Activated T-cell treated with anti-CD3 and anti-CD28 coated beads for 1 hour (primary cell): ENCODE measurements around the gene FAM118A.
"Not testable (repeated sequence)": the region's sequence is repeated elsewhere in the genome, so short reads cannot be mapped to it uniquely, and the experiment has no call there.

ENCODE experiments used
- DNase-seq: peaks from one replicate; pipeline ENCODE4 v3.0.0-alpha.2; 2020; ENCODE audit warnings: low read depth

FAM118A gene

DNA sequence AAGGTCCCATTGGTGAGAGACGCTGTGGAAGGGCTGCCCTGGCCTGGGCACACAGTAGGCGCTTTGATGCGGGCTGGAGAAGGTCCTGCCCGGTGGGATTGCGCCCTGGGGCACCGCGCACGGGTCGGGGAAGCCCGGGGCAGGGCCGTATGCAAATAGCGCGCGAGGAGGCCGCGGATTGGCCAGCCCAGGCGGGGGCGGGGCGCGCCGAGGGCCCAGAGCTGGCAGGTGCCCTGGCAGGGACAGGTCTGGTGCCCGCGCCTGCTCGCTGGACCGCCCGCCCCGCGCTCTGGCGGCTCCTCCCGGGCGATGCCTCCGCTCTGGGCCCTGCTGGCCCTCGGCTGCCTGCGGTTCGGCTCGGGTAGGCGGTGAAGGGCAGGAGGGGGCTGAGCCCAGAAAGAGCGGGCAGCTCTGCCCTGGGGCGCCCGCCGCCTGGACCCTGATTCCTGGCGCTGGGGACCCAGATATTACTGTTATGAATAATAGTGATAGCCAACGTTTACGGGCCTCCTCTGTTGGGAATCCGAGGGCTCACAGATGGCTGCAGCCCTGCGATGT, 24.9 kb upstream of the FAM118A start, which contains the start of gene UPK3A:
UPK3A (plus strand) TSS at position 245 of the 558 bp plus-strand sequence; CDS start at position 310, 65 bp downstream.
- DNase-seq = peak; percentile 51

DNA sequence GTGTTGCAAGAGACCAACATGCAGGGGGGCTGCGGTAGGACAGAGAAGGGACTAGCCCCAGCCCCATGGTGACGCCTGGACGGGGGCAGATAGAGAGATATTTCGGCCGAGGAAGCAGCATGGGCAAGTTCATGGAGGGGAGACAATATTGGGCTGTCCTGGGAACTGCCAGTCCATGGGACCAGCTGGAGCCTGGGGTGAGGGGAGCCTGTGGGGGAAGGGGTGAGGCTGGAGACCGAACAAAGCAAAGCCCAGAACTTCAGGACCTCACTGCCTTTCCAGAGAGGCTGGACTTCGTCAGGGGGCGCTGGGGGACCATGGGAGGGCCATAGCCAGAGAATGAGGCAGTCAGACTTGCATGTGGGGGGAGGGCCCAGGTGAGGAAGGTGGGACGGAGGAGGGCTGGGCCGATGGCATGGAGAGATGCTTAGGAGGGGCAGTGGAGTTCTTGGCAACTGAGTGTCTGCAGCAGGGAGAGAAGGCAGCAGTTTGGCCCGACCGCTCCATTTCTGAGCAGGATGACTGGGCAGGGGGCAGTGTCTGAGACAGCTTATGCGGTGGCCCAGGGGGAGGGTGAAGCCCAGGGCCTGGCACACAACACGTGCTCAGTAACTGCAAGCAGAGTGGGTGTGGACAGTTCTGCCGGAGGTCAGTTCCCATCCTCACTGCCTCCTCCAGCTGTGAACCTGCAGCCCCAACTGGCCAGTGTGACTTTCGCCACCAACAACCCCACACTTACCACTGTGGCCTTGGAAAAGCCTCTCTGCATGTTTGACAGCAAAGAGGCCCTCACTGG, 24.3 kb upstream of the FAM118A start:
- no peak for DNase-seq

DNA sequence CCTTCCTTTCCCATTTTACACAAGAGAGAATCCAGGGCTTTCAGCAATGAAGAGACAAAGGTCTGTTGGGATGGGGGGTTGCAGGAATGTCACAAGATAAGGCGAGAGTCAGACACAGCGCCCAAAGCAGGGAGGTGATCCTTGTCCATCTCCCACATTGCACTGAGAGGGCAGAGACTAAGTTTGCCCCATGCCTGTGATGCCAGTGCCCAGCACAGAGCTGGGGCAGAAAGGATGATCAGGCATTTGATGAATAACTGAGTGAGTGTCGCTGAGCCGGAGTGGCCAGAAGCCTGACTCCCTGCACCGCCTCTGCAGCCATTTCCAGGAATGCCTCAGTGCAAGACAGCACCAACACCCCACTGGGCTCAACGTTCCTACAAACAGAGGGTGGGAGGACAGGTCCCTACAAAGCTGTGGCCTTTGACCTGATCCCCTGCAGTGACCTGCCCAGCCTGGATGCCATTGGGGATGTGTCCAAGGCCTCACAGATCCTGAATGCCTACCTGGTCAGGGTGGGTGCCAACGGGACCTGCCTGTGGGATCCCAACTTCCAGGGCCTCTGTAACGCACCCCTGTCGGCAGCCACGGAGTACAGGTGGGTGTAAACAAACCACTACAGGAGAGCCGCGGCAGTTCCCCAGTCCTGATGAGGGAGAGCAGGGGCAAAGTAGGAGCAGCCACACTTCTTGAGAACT, 22.7 kb upstream of the FAM118A start:
- DNase-seq = no peak

DNA sequence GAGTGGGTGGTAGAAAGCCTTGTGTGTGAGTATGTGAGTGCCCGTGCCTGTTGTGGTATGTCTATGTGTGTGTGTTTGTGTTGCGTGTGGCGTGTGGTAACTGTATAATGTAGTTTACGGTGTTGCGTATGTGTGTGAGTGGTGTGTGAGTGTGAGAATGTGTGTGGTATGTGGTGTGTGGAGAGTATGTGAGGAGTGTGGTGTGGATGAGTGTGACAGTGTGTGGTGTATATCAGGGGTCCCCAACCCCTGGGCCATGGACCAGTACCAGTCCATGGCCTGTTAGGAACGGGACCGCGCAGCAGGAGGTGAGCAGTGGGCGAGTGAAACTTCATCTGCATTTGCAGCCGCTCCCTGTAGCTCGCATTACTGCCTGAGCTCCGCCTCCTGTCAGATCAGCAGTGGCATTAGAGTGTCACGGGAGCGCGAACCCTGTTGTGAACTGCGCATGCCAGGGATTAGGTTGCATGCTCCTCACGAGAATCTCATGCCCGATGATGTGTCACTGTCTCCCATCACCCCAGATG, 19.3 kb upstream of the FAM118A start:
- no peak for DNase-seq

DNA sequence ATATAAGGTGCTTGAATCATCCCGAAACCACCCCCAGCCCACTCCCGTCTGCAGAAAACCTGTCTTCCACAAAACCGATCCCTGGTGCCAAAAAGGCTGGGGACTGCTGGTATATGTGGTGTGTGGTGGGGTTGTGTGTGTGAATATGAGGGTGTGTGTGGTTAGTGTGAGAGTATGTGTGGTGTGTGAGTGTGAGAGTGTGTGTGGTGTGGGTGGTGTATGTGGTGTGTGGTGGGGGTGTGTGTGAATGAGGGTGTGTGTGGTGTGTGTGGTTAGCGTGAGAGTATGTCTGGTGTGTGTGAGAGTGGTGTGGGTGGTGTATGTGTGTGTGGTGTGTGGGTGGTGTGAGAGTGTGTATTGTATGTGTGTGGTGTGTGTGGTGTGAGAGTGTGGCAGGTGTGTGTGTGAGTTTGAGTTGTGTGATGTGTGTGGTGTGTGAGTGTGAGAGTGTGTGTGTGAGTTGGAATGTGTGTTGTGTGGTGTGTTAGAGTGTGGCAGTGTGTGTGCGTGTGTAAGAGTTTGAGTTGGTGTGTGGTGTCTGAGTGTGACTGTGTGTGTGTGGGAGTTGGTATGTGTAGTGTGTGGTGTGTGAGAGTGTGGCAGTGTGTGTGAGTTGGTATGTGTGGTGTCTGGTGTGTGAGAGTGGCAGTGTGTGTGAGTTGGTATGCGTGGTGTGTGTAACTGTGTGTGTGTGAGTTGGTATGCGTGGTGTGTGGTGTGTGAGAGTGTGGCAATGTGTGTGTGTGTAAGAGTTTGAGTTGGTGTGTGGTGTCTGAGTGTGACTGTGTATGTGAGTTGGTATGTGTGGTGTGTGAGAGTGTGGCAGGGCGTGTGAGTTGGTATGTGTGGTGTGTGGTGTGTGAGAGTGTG, 18.4 kb upstream of the FAM118A start:
- no peak for DNase-seq

DNA sequence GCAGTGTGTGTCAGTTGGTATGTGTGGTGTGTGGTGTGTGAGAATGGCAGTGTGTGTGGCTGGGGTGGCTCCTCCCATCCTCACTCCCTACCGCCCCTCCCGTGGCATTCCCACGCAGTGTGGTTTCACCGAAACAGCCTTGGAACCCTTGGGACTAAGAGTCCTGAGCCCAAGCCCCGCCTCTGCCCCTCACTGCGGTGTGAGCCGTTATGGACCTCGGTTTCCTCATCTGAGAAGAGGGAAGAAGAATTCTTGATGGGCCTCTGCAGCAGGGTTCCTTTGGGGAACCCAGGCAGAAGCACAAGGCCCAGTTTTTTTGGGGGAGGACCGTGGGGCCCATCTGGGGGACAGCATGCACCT, 17.8 kb upstream of the FAM118A start:
- no peak for DNase-seq

DNA sequence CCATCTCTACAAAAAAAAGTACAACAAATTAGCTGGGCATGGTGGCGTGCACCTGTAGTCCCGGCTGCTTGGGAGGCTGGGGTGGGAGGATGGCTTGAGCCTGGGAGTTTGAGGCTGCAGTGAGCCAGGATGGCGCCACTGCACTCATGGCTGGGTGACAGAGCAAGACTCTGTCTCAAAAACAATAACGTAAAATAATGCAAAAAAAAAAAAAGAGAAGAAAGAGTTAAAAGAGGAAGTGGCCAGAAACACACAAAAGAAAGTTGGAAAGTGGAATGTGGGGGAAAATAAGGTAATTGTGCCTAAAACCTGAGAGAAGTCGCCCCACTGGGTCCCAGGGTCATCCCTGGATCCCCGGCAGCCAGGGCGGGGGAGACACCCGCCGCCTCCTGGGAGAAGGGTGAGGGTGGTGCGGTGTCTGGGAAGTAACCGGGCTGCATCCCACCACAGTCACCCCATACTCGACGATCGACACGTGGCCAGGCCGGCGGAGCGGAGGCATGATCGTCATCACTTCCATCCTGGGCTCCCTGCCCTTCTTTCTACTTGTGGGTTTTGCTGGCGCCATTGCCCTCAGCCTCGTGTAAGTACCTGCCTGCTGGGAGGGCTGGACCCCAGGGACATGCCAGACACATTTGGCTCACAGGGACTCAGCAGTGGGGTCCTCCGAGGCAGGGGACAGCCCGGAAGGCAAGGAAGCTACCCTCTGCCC, 16.8 kb upstream of the FAM118A start:
- DNase-seq = no peak

DNA sequence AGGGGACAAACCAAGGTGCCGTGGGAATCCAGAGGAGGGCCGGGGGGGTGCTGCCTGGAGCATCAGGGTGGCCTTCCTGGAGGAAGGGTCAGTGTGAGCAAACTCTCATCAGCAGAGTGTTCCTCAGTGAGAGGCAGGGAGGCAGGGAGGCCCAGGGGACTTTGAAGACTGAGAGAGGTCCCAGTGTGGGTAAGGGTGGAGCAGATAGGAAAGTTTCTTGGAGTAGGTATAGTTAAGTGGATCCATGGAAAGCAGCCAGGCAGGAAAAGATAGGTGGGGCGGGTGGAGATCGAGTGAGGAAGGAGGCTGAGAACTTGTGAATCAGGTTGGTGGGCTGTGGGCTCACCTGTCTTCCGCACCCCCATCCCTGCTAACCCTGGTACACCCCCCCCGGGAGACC, 15.7 kb upstream of the FAM118A start:
- no peak for DNase-seq

DNA sequence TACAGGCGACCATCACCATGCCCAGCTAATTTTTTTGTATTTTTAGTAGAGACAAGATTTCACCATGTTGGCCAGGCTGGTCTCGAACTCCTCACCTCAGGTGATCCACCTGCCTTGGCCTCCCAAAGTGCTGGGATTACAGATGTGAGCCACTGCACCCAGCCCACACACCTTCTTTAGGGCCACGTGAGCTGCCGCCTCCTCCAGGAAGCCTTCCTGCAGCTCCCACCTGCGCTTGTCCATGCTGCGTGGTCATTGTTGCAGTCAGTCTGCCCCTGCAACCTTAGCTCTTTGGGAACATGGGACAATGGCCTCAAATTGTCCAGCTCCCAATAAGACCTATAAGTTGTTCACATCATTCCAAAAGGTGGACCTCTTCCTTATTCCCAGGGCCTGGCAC, 14.7 kb upstream of the FAM118A start:
- DNase-seq = not testable (repeated sequence)

DNA sequence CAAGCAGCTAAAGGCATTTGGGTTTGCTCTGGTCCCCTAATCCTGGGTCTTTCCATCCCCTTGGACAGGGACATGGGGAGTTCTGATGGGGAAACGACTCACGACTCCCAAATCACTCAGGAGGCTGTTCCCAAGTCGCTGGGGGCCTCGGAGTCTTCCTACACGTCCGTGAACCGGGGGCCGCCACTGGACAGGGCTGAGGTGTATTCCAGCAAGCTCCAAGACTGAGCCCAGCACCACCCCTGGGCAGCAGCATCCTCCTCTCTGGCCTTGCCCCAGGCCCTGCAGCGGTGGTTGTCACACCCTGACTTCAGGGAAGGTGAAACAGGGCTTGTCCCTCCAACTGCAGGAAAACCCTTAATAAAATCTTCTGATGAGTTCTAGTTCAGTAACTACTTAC, 14.2 kb upstream of the FAM118A start:
- no peak for DNase-seq

DNA sequence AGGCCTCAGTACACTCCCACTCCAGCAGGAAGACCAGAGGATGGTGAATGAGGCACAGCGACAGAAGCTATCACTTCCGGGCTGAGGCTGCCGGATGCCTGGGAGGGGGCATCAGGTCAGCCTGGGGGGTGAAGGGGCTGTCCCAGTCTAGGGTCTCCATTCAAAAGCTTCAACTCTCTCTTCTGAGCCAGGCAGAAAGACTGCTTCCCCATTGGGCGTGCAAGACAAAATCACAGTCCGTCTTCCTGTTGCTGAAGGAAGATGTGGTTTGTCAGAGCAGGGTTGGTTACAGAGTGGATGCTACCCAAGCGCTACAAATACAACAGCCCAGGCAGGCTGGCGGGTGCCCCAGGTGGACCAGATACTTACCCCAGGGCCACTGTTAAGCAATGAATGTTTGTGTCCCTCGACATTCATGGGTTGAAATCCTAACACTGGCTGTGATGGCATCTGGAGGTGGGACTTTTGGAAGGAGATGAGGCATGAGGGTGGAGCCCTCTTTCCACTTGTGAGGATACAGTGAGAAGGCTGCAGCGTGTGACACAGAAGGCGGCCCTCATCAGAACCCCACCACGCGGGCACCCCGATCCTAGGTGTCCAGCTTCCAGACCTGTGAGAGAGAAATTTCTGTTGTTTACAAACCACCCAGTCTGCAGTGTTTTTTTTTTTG, 13.0 kb upstream of the FAM118A start:
- no peak for DNase-seq

DNA sequence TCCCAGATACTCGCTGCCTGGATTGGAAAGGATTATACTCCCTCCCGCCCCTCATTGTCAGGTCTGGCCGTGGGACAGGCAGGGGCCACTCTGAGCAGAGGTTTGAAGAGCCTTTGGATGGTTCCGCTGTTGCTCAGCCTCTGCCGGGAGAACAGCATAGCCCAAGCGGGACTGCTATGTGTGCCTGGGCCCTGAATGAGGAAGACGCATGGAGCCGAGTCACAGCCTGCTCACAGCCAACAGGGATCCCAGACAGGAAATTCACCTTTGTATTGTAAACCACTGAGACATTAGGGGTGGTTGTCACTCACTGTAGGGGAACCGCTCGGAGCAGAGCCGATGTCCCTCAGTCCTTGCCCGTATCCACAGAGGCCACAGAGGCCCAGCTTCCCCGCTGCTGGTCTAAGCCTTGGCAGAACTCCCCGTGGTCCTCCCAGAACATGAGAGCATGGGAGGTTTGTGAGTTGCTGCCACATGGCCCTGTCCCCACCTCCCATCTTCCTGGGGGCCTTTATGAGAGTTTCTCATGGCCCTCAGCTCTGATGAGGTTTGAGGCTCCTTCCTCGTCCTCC, 10.7 kb upstream of the FAM118A start:
- DNase-seq = no peak

DNA sequence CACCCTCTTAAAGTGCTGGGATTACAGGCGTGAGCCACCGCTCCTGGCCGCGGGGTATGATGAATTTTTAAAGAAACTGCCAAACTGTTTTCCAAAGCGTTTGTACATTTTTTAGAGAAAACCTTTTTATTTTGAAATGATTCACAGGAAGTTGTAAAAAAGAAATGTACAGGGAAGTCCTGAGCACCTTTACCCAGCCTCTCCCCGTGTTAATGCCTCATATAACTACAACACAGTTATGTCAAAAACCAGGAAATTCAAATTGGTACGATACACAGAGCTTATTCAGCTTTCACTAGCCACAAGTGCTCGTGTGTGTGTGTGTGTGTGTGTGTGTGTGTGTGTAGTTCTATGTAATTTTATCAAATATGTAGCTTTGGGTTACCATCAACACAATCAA, 7.0 kb upstream of the FAM118A start:
- DNase-seq = no peak

DNA sequence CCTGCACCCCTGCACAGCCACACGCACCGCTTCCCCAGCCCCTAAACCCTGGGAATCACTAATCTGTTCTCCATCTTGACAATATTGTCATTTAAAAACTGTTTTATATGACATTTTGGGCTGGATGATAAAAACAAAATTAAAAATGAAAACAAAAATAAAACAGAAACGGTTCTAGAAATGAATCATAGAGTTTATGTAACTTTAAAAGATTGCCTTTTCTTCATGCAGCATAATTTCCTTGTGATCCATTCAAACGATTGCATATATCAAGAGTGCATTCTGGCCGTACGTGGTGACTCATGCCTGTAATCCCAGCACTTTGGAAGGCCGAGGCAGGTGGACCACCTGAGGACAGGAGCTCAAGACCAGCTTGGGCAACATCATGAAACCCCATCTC, 6.6 kb upstream of the FAM118A start:
- no peak for DNase-seq

DNA sequence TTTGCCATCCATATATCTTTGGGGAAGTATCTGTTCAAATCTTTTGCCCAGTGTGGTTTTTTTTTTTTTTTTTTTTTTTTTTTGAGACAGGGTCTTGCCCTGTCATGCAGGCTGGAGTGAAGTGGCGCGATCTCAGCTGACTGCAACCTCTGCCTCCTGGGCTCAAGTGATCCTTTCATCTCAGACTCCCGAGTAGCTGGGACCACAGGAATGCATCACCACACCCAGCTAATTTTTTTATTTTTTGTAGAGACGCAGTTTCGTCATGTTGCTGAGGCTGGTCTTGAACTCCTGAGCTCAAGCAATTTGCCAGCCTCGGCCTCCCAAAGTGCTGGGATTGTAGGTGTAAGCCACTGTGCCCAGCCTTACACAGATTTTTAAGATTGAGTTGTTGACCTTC, 4.8 kb upstream of the FAM118A start:
- no peak for DNase-seq

DNA sequence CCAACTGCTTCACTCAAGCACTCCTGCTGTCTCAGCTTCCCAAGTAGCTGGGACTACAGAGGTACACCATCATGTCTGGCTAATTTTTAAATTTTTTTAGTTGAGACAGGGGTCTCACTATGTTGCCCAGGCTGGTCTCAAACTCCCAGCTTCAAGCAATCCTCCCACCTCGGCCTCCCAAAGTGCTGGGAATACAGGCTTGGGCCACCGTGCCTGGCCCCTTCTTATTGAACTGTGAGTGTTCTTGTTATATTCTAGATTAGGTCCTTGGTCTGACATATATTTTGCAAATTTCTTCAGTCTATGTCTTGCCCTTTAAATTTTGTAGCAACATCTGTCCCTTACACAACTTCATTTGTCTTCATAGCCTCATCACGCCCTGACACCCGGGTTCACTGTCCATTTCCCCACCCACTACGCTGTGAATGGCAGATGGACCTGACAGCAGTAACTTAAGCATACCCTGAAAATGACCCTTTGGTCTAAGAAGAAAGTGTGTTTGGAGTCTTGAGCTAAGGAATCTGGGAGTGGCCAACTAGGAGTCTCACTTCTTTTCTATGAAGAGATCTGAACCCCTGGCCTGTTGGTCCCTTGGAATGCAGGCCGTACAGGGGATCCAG, 4.2 kb upstream of the FAM118A start:
- DNase-seq = no peak

DNA sequence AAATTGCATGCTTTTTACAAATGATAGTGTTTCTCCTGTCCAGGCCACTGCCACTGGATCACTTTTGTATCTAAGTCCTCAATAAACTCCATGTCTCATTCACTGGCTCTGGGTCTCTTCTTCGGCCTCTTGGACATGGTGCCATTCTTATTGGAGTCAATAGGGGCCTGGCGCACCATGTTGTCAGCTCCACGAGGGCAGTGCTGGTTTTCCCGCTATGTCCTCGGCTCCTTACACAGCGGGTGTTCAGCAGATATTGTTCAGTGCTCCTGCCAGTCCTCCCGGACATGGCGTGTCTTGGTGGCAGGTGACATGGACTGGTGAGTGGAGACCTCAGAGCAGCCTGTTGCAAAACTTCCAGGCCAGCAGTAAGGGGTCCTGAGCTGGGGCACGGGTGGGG, 3.6 kb upstream of the FAM118A start:
- DNase-seq = no peak

DNA sequence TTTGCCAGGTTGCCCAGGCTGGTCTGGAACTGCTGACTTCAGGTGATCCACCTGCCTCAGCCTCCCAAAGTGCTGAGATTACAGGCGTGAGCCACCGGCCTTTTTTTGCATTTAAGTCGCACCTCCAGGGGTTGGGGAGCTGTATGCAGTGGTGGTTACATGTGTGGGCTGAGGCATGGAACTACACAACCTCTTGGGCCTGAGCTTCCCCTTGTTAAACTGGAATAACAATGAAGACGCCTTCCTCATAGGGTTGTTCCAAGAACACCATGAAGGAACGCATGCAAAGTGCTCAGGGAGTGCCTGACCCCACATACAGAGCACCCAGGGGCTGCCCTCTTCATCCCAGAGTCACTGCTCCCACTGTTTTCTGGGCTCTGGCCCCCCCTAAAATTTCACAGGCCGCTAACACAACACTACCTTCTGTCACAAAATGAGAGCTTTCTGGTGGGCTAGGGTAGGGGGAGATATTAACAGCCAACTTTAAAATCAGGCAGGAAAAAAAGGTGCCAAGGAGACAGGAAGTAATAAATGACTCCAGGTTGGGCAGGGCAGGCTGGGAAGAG, 1.3 kb upstream of the FAM118A start:
- DNase-seq = no peak

DNA sequence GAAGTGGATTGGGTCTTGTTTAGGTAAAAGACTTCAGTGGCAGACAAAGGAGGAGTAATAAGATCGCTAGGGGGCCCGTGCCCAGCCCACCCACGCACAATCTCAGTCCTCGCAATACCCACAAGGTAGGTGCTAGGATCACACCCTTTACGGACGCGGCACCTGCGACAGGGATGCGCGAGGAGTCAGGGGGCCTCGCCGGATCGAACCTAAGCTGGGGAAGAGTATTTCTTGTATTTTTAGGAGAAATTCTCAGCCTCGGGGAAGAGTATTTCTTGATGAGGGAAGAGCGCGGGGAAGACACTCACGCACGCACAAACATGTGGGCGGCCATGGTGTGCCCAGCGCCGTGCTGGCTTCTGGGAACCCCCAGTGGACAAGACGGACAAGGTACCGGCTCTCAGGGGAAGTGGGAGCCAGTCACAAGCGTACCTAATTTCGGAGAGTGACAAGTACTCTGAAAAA, 745 bp upstream of the FAM118A start:
- no peak for DNase-seq
